ENCODE results near the gene DEAF1.

DNA sequence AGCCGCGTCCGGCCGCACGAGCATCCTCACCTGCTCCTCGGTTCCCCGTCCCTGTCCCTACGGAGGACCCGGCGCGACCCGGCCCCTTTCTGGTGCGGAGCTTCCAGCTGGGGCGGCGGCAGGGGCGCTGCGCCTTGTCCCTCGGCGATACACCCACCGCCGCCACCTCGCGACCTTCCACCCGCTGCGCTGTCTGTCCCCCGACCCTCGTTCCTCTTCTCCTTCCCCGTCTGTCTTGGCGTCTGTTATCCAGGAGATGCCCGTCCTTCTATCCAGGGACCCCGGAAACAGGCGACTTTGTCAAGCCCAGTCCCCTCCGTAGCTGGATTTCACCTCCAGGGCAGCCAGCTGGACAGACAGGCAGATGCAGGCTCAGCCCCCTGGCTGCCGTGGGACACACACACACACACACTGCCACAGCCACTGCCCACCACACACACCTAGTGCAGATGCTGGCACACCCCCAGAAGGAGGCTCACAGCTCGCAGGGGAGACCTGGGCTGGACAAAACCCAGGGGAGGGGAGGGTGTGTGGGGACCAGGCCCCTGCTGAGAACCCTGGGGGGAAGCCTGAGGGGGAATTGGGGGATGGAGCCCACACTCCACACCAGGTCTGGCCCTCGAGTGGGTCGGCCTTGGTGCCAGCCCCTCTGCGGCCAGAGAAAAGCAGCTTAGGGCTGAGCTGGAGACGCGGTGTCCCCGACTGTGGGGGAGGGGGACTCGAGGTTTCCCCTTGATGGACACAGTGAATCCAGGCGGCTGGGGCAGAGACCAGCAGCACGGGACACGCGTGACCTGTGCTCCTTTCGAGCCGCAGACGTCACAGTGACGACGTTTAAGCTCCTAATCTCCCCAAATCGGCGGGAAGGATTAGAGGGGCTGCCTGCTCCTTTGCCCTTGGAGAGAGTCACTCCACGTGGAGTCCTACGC is 57.2 kb downstream of the DEAF1 start:
- TF ChIP-seq, protein P1, sequence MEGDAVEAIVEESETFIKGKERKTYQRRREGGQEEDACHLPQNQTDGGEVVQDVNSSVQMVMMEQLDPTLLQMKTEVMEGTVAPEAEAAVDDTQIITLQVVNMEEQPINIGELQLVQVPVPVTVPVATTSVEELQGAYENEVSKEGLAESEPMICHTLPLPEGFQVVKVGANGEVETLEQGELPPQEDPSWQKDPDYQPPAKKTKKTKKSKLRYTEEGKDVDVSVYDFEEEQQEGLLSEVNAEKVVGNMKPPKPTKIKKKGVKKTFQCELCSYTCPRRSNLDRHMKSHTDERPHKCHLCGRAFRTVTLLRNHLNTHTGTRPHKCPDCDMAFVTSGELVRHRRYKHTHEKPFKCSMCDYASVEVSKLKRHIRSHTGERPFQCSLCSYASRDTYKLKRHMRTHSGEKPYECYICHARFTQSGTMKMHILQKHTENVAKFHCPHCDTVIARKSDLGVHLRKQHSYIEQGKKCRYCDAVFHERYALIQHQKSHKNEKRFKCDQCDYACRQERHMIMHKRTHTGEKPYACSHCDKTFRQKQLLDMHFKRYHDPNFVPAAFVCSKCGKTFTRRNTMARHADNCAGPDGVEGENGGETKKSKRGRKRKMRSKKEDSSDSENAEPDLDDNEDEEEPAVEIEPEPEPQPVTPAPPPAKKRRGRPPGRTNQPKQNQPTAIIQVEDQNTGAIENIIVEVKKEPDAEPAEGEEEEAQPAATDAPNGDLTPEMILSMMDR (IDR thresholded peaks at IDR 0.05) = no peak
- TF ChIP-seq POLR2A (IDR thresholded peaks at IDR 0.05) = no peak

Measured in right lobe of liver (tissue), 4 donors.